Uterus (tissue), 4 donors: ENCODE measurements around the gene TNP2. TPM values are rescaled to one million over a fixed set of nuclear protein-coding genes. Genes with fewer than 3 reads are reported as not detected.

ENCODE experiments used
- DNase-seq, 2 donors: peaks; one replicate each; pipeline ENCODE4 v3.0.0-alpha.2; 2019 to 2020
- H3K27ac ChIP-seq, 2 donors: fragments of 200-600 bp; sonication (generic); 1 replicate in 1 of 2; 2 replicates in 1 of 2; pipeline ENCODE4 v1.5.1; 2016 to 2018
- H3K27me3 ChIP-seq, 2 donors: fragments of 200-600 bp; sonication (generic); one replicate each; pipeline ENCODE4 v1.5.1; 2018 to 2019; ENCODE audit warnings: control low read depth in 1 of 2
- H3K36me3 ChIP-seq, 2 donors: fragments of 200-600 bp; sonication (generic); one replicate each; pipeline ENCODE4 v1.5.1; 2019; ENCODE audit warnings: control low read depth in 1 of 2
- H3K4me1 ChIP-seq, 2 donors: fragments of 200-600 bp; sonication (generic); one replicate each; pipeline ENCODE4 v1.5.1; 2018 to 2019; ENCODE audit warnings: control low read depth in 1 of 2
- H3K4me3 ChIP-seq, 2 donors: fragments of 200-600 bp; sonication (generic); 1 replicate in 1 of 2; 2 replicates in 1 of 2; pipeline ENCODE4 v1.5.1; 2018 to 2019; ENCODE audit warnings: mild to moderate bottlenecking in 1 of 2
- H3K9me3 ChIP-seq, 2 donors: fragments of 200-600 bp; sonication (generic); one replicate each; pipeline ENCODE4 v1.5.1; 2019; ENCODE audit warnings: control low read depth in 1 of 2
- POLR2A ChIP-seq, 2 donors: fragments of 450-650 bp; IDR thresholded peaks; one replicate each; pipeline ENCODE4 v1.6.1; 2016; ENCODE audit warnings: antibody characterized with exemption in 2 of 2, mild to moderate bottlenecking in 1 of 2, moderate library complexity in 1 of 2
- intact Hi-C: fragments of 100-400 bp; cut with DNase I; formaldehyde crosslinking; loops from one replicate; pipeline ENCODE4 v1.15.1; 2023; ENCODE audit warnings: low total_unique reads
- total RNA-seq, 4 donors: library from RNA; depleted of rRNA in 3 of 4; stranded (reverse); fragments of >200 nt in 3 of 4; gene quantifications; one replicate each; pipeline versions ENCODE4 v1.1.0 to v1.2.4, GENCODE V29; 2014 to 2023
- TF ChIP-seq, protein P1 (sequence below), 4 experiments: fragments of 200-600 bp in 2 of 4; fragments of 450-650 bp in 2 of 4; sonication (generic) in 2 of 4; IDR thresholded peaks; one replicate each; pipeline ENCODE4 v1.5.1; 2016 to 2019; ENCODE audit warnings: antibody characterized with exemption in 4 of 4, mild to moderate bottlenecking in 2 of 4, moderate library complexity in 1 of 4
- donor health status: DM: yes; HTN: yes; CAD: no.

The TNP2 gene
- total RNA-seq, 4 donors from 2014 or later = not detected

DNA sequence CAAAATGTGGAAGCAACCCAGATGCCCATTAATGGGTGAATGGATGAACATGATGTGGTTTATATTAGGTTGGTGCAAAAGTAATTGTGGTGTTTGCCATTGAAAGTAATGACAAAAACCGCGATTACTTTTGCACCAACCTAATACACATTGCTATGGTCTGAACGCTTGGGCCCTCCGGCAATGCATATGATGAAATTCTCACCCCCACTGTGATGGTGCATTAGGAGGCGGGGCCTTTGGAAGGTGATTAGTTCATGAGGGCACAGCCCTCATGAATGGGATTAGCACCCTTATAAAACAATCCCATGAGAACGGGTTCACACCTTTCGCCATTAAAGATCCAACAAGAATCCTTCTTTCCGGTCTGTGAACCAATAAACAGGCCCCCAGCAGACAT lies 37.3 kb upstream of the TNP2 start:
- H3K9me3 ChIP-seq = no peaks in the 10 kb centered on the region
- TF ChIP-seq, protein P1, sequence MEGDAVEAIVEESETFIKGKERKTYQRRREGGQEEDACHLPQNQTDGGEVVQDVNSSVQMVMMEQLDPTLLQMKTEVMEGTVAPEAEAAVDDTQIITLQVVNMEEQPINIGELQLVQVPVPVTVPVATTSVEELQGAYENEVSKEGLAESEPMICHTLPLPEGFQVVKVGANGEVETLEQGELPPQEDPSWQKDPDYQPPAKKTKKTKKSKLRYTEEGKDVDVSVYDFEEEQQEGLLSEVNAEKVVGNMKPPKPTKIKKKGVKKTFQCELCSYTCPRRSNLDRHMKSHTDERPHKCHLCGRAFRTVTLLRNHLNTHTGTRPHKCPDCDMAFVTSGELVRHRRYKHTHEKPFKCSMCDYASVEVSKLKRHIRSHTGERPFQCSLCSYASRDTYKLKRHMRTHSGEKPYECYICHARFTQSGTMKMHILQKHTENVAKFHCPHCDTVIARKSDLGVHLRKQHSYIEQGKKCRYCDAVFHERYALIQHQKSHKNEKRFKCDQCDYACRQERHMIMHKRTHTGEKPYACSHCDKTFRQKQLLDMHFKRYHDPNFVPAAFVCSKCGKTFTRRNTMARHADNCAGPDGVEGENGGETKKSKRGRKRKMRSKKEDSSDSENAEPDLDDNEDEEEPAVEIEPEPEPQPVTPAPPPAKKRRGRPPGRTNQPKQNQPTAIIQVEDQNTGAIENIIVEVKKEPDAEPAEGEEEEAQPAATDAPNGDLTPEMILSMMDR (IDR thresholded peaks at IDR 0.05) = no peak
- no peak for TF ChIP-seq POLR2A (IDR thresholded peaks at IDR 0.05)
- no peaks in the 10 kb centered on the region for H3K27me3 ChIP-seq
- no peak overlapping the region for H3K4me3 ChIP-seq
- intact Hi-C loops = no loop called here
- no peak overlapping the region for H3K27ac ChIP-seq
- no peaks in the 10 kb centered on the region for H3K4me1 ChIP-seq
- no peaks in the 10 kb centered on the region for H3K36me3 ChIP-seq
- DNase-seq = no peak

DNA sequence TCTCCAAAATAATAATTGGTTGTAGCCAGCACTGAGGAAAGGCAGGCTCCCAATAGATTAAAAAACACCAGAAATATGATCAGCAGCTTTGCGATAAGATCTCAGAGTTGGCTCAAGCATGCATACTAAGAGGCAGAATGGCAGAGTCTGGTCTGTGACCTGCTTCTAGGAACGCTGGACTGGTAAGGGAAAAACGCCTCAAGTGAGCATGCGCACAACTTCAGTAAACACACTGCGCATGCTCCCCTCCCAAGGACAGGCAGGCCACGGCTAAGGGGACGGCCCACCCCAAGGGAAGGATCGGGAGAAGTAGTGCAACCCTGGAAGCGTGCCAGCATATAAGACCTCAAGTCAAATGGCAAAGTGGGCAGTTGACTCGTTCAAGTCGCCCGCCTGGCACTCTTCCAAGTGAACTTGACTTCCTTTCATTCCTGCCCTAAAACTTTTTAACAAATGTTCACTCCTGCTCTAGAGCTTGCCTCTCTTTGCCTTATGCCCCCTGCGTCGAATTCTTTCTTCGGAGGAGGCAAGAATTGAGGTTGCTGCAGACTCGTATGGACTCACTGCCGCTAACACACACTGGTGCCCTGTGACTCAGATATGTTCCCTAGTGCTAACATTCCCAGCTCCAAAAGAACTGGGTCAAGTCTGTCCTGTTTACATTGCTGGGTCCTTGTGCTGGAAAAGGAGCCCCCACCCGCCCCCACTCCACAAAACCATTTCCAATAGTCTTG lies 34.4 kb upstream of the TNP2 start:
- Histone ChIP-seq H3K9me3 (no peaks in the 10 kb centered on the region), H3K4me1 (no peaks in the 10 kb centered on the region), H3K4me3 (no peak overlapping the region), H3K27ac (no peak overlapping the region), H3K36me3 (no peaks in the 10 kb centered on the region), H3K27me3 (no peaks in the 10 kb centered on the region)
- intact Hi-C loops = no loop called here
- no peak for DNase-seq
- TF ChIP-seq, protein P1 (IDR thresholded peaks at IDR 0.05) = no peak
- TF ChIP-seq POLR2A (IDR thresholded peaks at IDR 0.05) = no peak

DNA sequence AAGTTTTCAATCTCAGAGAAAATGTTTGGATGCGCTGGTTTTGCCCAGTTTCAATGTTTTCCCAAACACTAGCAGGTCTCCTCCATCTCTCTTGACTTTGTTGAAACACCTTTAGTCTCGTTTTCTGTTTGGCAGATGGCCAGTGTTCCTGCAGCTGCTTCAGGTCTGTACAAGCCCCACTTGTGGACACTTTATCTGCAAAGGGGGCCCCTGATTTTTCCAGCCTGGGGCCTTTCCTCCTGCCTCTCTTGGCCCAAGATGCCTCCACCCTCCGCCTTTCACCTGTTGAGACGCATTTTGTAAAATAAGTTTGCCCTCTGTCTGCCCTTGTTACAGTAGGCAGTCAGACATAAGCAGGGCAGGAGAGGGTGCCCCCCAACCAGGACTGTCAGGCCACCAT lies 33.9 kb upstream of the TNP2 start:
- no peak for TF ChIP-seq POLR2A (IDR thresholded peaks at IDR 0.05)
- TF ChIP-seq, protein P1 (IDR thresholded peaks at IDR 0.05) = no peak
- Histone ChIP-seq H3K9me3 (no peaks in the 10 kb centered on the region), H3K4me3 (no peak overlapping the region), H3K36me3 (no peaks in the 10 kb centered on the region), H3K27ac (no peak overlapping the region), H3K27me3 (no peaks in the 10 kb centered on the region), H3K4me1 (peaks cover 0 to 2% of the 10 kb centered on the region in 2 donors)
- no peak for DNase-seq
- intact Hi-C loops = no loop called here

DNA sequence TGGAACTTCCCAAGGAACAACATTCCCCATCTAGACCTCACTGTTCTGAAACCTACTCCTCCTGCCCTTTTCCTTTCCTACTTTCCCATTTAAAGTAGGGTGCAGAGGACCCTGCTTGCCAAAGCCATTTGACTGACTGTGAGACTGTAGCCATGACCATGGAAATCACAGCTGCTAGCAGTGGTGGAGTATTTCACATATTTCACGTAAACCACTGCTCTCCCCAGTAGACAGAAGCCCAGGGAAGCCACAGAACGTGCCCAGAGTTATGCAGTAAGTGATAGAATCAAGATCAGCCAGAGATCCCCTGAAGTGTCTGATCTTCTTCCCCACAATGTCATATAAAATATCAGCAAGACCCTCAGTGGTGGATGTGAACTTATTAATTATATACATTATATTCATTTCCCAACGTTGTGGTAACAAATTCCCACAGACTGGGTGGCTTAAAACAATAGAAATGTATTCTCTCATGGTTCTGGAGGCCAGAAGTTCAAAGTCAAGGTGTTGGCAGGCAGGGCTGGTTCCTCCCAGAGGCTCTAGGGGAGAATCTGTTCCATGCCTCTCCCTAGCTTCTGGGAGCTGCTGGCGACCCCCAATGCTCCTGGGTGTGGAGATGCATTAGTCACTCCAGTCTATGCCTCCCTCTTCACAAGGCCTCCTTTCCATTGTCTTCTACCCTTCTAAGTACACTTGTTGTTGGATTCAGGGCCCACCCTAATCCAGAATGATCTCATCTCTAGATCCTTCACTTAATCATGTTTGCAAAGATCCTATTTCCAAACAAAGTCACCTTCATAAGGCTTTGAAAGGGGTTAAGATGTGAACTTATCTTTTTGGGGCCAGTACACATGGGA lies 32.7 kb upstream of the TNP2 start:
- no peak for TF ChIP-seq POLR2A (IDR thresholded peaks at IDR 0.05)
- TF ChIP-seq, protein P1 (IDR thresholded peaks at IDR 0.05) = no peak
- no peaks in the 10 kb centered on the region for H3K9me3 ChIP-seq
- H3K27ac ChIP-seq = no peak overlapping the region
- no peak overlapping the region for H3K4me3 ChIP-seq
- no peaks in the 10 kb centered on the region for H3K27me3 ChIP-seq
- peaks cover 0 to 9% of the 10 kb centered on the region in 2 donors for H3K4me1 ChIP-seq
- intact Hi-C loops = no loop called here
- DNase-seq = no peak
- H3K36me3 ChIP-seq = no peaks in the 10 kb centered on the region

DNA sequence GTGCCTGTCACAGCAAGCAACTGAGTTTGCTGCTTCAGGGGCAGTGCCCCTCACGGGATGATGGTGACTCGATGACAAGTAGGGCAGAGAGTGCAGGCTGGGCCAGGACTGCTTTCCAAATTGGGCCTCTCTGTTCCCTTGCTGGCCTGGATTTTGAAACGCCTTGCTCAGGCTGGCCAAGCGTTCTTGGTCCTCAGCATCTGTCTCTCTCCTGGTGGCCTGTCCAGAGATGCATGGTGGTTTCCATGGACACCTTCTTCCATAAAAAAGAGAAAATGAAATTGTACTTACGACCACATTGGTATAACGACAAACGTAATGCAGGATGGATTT lies 31.4 kb upstream of the TNP2 start:
- H3K9me3 ChIP-seq = no peaks in the 10 kb centered on the region
- no peak for TF ChIP-seq POLR2A (IDR thresholded peaks at IDR 0.05)
- TF ChIP-seq, protein P1 (IDR thresholded peaks at IDR 0.05) = no peak
- intact Hi-C loops = no loop called here
- H3K36me3 ChIP-seq = no peaks in the 10 kb centered on the region
- no peak for DNase-seq
- no peaks in the 10 kb centered on the region for H3K27me3 ChIP-seq
- peaks cover 0 to 9% of the 10 kb centered on the region in 2 donors for H3K4me1 ChIP-seq
- H3K4me3 ChIP-seq = no peak overlapping the region
- H3K27ac ChIP-seq = no peak overlapping the region
